ENCODE measurements around the gene PLEK. TPM values are rescaled to one million over a fixed set of nuclear protein-coding genes. Genes with fewer than 3 reads are reported as not detected.
"Not testable (repeated sequence)": the region's sequence is repeated elsewhere in the genome, so short reads cannot be mapped to it uniquely, and the experiment has no call there.

The PLEK gene
- total RNA-seq, 3 donors from 2014 or later: 4.8 to 16.0 (median 13.8) TPM

GRCh38 chr2:68345129-68345875 is 19.8 kb upstream of the PLEK start:
- intact Hi-C loops (cut with DNase I, micrococcal nuclease): no loop called here
- Histone ChIP-seq H3K4me3 (no peak overlapping the region), H3K36me3 (ENCODE audit: low read depth) (no peaks in the 10 kb centered on the region), H3K4me1 (ENCODE audit: low read depth) (no peaks in the 10 kb centered on the region), H3K9me3 (no peaks in the 10 kb centered on the region)
- DNase-seq (no peak), ATAC-seq (no peak)
- no peak for TF ChIP-seq CTCF (IDR thresholded peaks at IDR 0.05)

GRCh38 chr2:68349091-68349490 is 16.0 kb upstream of the PLEK start:
- intact Hi-C loops (cut with DNase I, micrococcal nuclease); H3K36me3 ChIP-seq (ENCODE audit: low read depth); H3K9me3 ChIP-seq; ATAC-seq; H3K4me3 ChIP-seq; H3K4me1 ChIP-seq (ENCODE audit: low read depth); DNase-seq: not testable (repeated sequence)

- Histone ChIP-seq H3K36me3 (ENCODE audit: low read depth) (no peaks in the 10 kb centered on the region), H3K4me1 (ENCODE audit: low read depth) (no peaks in the 10 kb centered on the region), H3K4me3 (no peak overlapping the region), H3K9me3 (no peaks in the 10 kb centered on the region)
- intact Hi-C loops (cut with DNase I, micrococcal nuclease): no loop called here
- TF ChIP-seq CTCF (IDR thresholded peaks at IDR 0.05): no peak
- DNase-seq (no peak), ATAC-seq (no peak)
Measured at GRCh38 chr2:68351997-68352396, 13.1 kb upstream of the PLEK start.

GRCh38 chr2:68352651-68353391 is 12.3 kb upstream of the PLEK start:
- Histone ChIP-seq H3K4me1 (ENCODE audit: low read depth) (no peaks in the 10 kb centered on the region), H3K36me3 (ENCODE audit: low read depth) (no peaks in the 10 kb centered on the region), H3K4me3 (no peak overlapping the region), H3K9me3 (no peaks in the 10 kb centered on the region)
- DNase-seq (no peak), ATAC-seq (no peak)
- no peak for TF ChIP-seq CTCF (IDR thresholded peaks at IDR 0.05)
- intact Hi-C loops (cut with DNase I, micrococcal nuclease): no loop called here

GRCh38 chr2:68356599-68357239 is 8.4 kb upstream of the PLEK start:
- TF ChIP-seq CTCF (IDR thresholded peaks at IDR 0.05): no peak
- H3K36me3 ChIP-seq (ENCODE audit: low read depth): no peaks in the 10 kb centered on the region
- no peak for DNase-seq
- no peaks in the 10 kb centered on the region for H3K4me1 ChIP-seq (ENCODE audit: low read depth)
- no peak overlapping the region for H3K4me3 ChIP-seq
- intact Hi-C loops (cut with DNase I, micrococcal nuclease): no loop called here
- no peaks in the 10 kb centered on the region for H3K9me3 ChIP-seq
- no peak for ATAC-seq

All from mucosa of descending colon (tissue), 3 donors.